ENCODE results near the gene ERI3. TPM values are rescaled to one million over a fixed set of nuclear protein-coding genes. Genes with fewer than 3 reads are reported as not detected.

Gene ERI3
- total RNA-seq, 4 donors from 2014 or later: 14.0 to 29.2 (median 22.8) TPM

GRCh38 chr1:44262816-44263567, 92.1 kb downstream of the ERI3 start:
- Histone ChIP-seq H3K4me1 (peaks cover 0 to 45% (median 5%) of the 10 kb centered on the region in 4 donors), H3K4me3 (no peak overlapping the region), H3K36me3 (no peaks in the 10 kb centered on the region), H3K9me3 (no peaks in the 10 kb centered on the region), H3K27me3 (no peaks in the 10 kb centered on the region), H3K27ac (no peak overlapping the region)
- TF ChIP-seq POLR2A (IDR thresholded peaks at IDR 0.05) (no peak), CTCF (IDR thresholded peaks at IDR 0.05) (no peak)
- no peak for DNase-seq

DNA sequence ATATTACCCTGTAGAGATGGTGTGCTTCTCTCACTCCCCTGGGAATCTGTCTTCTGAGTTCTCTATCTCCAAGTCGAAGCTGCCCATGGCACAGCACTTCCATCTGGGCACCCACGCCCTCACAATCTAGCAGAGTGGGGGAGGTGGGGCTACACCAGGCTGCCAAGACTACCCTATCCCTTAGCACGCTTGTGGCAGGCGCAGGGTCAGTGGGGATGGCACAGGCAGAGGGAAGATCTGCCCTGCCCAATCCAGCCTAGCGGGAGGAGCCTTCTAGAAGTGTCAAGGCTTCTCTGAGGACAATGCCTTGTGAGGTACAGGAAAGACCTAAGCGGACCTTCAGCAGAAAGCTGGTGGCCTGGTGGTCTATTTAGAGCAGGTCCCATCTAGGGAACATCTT, 92.6 kb downstream of the ERI3 start:
- H3K27ac ChIP-seq: no peak overlapping the region
- DNase-seq: no peak
- H3K27me3 ChIP-seq: no peaks in the 10 kb centered on the region
- TF ChIP-seq POLR2A (IDR thresholded peaks at IDR 0.05) (no peak), CTCF (IDR thresholded peaks at IDR 0.05) (no peak)
- no peaks in the 10 kb centered on the region for H3K36me3 ChIP-seq
- H3K9me3 ChIP-seq: no peaks in the 10 kb centered on the region
- peaks cover 0 to 45% (median 5%) of the 10 kb centered on the region in 4 donors for H3K4me1 ChIP-seq
- H3K4me3 ChIP-seq: no peak overlapping the region

GRCh38 chr1:44261962-44262361, 93.1 kb downstream of the ERI3 start:
- no peaks in the 10 kb centered on the region for H3K9me3 ChIP-seq
- H3K36me3 ChIP-seq: no peaks in the 10 kb centered on the region
- TF ChIP-seq CTCF (IDR thresholded peaks at IDR 0.05) (no peak), POLR2A (IDR thresholded peaks at IDR 0.05) (no peak)
- no peaks in the 10 kb centered on the region for H3K27me3 ChIP-seq
- DNase-seq: no peak
- peaks cover 0 to 43% (median 5%) of the 10 kb centered on the region in 4 donors for H3K4me1 ChIP-seq
- H3K4me3 ChIP-seq: no peak overlapping the region
- H3K27ac ChIP-seq: peak overlapping the region in 1 of 4 donors; percentile 29

DNA sequence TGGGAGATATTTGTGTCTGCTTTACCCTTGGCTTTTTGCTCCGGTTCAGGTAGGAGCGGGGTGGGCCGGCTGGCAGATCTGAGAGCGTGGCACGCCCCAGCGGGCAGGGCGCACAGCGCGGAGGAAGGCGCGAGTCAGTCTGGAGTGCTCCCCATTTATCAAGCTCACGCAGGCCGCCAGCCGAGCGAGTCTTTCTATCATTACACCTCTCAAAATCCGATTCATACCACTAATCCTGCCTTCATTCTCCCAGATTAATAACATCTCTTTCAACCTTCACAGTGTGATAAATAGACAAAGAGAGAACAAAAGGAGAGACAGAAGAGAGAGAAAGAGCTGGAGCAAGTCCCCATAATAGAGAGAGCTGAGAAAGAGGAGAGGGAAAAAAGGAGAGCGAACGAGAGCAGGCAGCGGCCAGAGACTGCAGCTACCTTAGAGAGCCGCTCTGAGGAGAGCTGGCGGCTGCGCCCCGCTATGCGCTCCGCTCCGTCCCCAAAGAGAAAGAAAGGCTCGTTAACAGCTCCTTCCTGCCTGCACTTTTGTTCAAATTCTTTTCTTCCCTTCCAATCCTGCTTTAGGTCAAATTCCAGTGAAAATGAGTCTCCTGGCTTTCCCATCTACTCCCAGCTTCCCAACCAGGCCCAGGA, 93.8 kb downstream of the ERI3 start:
- Histone ChIP-seq H3K4me1 (peaks cover 0 to 37% (median 3%) of the 10 kb centered on the region in 4 donors), H3K9me3 (no peaks in the 10 kb centered on the region), H3K27me3 (no peaks in the 10 kb centered on the region), H3K4me3 (no peak overlapping the region), H3K27ac (peak overlapping the region in 1 of 4 donors; percentile 40), H3K36me3 (no peaks in the 10 kb centered on the region)
- peak in 1 of 3 donors; percentile 48 for DNase-seq
- TF ChIP-seq POLR2A (IDR thresholded peaks at IDR 0.05) (no peak), CTCF (IDR thresholded peaks at IDR 0.05) (no peak)

- Histone ChIP-seq H3K36me3 (no peaks in the 10 kb centered on the region), H3K27ac (peak overlapping the region in 1 of 4 donors; percentile 40), H3K4me3 (no peak overlapping the region), H3K27me3 (no peaks in the 10 kb centered on the region), H3K4me1 (peaks cover 0 to 37% (median 3%) of the 10 kb centered on the region in 4 donors), H3K9me3 (no peaks in the 10 kb centered on the region)
- no peak for DNase-seq
- TF ChIP-seq POLR2A (IDR thresholded peaks at IDR 0.05): no peak
Observed at GRCh38 chr1:44260792-44261170, 94.3 kb downstream of the ERI3 start.

DNA sequence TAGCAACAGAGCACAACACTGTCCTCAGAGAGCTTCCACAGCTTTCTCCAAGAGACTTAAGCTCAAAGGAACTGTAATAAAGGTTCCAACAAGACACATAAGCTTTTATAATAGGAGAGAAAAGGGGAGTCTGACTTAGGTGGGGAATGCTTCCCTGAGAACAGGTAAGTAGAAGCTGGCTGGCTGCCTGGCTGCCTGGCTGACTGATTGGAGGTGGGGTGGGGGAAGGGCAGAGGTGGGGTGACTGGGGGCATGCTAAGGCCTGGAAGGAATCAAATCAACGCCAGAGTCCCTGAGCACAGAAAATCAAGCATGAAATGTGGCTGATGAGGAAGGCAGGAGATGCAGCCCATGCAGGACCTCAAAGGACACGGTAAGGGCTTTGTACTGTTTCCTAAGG, 96.0 kb downstream of the ERI3 start:
- Histone ChIP-seq H3K4me1 (peaks cover 0 to 27% (median 3%) of the 10 kb centered on the region in 4 donors), H3K27ac (no peak overlapping the region), H3K27me3 (no peaks in the 10 kb centered on the region), H3K4me3 (no peak overlapping the region), H3K9me3 (no peaks in the 10 kb centered on the region), H3K36me3 (no peaks in the 10 kb centered on the region)
- peak in 1 of 3 donors; percentile 21 for DNase-seq
- TF ChIP-seq POLR2A (IDR thresholded peaks at IDR 0.05) (no peak), CTCF (IDR thresholded peaks at IDR 0.05) (no peak)
